ENCODE results near the gene NKAIN4.
"Not testable (repeated sequence)": the region's sequence is repeated elsewhere in the genome, so short reads cannot be mapped to it uniquely, and the experiment has no call there.

NKAIN4 gene

DNA sequence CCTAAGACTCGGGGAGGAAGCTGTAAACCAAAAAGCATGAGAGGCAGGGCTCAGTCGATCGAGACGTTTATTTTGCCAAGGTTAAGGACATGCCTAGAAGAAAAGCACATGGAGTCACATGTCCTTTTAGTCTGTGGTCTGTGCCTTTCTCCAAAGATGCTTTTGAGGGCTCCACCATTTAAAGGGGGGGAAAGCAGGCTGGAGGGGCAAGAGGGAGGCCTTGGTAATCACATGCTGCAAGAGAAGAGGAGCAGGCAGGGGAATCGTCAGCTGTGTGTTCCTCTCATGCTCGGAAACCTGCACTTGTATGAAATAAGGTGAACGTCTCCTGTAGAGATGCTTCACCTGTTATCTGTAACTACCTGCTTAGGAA lies 29.2 kb downstream of the NKAIN4 start:
- TF ChIP-seq FOXP2 (optimal IDR thresholded peaks at IDR 0.05; ENCODE audit: control extremely low read depth, extremely low read length, insufficient read depth) (no peak), EZH2 (IDR thresholded peaks at IDR 0.05) (no peak), POLR2AphosphoS5 (IDR thresholded peaks at IDR 0.05; ENCODE audit: borderline replicate concordance, low read depth, low read length) (no peak)
- H3K4me3 ChIP-seq: no peak overlapping the region
- no peaks in the 10 kb centered on the region for H3K36me3 ChIP-seq (ENCODE audit: insufficient read depth, low read length)
- no peak for DNase-seq (ENCODE audit: low read depth, low spot score)
- H3K9ac ChIP-seq (ENCODE audit: insufficient read length): no peak overlapping the region
- no peak overlapping the region for H3K27ac ChIP-seq
- H3K9me3 ChIP-seq (ENCODE audit: low read depth, low read length): no peaks in the 10 kb centered on the region

DNA sequence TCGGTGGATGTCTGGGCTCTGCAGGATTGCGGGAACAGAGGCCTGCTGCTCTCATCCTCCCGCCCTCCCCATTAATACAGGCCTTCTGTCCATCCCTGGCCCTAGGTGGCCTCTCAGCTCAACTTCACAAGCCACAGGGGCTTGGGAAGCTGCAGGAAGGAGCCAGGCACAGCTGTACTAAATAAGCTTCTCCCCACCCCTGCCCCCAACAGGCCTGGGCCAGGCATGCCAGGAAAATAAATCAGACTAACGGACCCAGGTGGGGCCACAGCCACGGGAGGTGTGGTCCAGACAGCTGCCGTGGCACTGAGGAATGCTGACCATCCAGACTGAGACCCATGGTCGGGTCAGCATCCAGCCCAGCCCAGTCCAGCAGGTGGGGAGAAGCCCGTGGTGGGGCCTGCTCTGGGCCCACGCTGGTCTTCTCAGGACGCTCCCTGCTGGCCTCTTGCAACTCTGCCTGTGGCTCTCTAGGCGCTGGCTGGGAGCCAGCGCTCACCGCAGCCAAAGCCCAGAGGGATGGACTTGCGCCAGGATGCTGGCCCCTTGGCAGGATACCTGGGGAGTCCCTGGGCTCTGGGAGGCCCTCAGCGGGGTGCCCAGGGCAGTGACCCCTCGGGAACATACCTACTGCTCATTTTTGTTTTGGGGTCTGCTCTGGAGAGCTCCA lies 29.7 kb downstream of the NKAIN4 start:
- H3K9me3 ChIP-seq (ENCODE audit: low read depth, low read length): no peaks in the 10 kb centered on the region
- DNase-seq (ENCODE audit: low read depth, low spot score): no peak
- no peak overlapping the region for H3K27ac ChIP-seq
- no peaks in the 10 kb centered on the region for H3K36me3 ChIP-seq (ENCODE audit: insufficient read depth, low read length)
- no peak overlapping the region for H3K9ac ChIP-seq (ENCODE audit: insufficient read length)
- no peak overlapping the region for H3K4me3 ChIP-seq
- TF ChIP-seq FOXP2 (optimal IDR thresholded peaks at IDR 0.05; ENCODE audit: control extremely low read depth, extremely low read length, insufficient read depth) (no peak), POLR2AphosphoS5 (IDR thresholded peaks at IDR 0.05; ENCODE audit: borderline replicate concordance, low read depth, low read length) (no peak), EZH2 (IDR thresholded peaks at IDR 0.05) (no peak)

DNA sequence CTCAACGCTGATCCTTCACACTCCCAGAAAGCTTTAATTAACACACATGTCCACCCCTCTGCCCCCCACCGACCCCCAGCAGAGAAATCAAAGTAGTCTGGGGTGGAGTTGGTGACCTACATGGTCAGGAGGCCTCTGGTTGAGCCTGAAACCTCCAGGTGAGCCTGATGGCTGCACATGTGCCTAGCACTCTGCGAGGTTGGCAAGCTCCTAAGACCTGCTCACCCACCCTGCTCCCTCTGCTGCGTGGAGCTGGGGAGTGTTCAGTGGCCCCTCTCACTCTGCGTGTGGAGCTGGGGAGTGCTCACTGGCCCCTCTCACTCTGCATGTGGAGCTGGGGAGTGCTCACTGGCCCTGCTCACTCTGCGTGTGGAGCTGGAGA lies 30.4 kb downstream of the NKAIN4 start:
- Histone ChIP-seq H3K9me3 (ENCODE audit: low read depth, low read length) (no peaks in the 10 kb centered on the region), H3K36me3 (ENCODE audit: insufficient read depth, low read length) (no peaks in the 10 kb centered on the region), H3K9ac (ENCODE audit: insufficient read length) (no peak overlapping the region), H3K27ac (no peak overlapping the region), H3K4me3 (no peak overlapping the region)
- DNase-seq (ENCODE audit: low read depth, low spot score): no peak
- TF ChIP-seq EZH2 (IDR thresholded peaks at IDR 0.05): no peak
- no peak for TF ChIP-seq POLR2AphosphoS5 (IDR thresholded peaks at IDR 0.05; ENCODE audit: borderline replicate concordance, low read depth, low read length)
- TF ChIP-seq FOXP2 (optimal IDR thresholded peaks at IDR 0.05; ENCODE audit: control extremely low read depth, extremely low read length, insufficient read depth): no peak

GRCh38 chr20:63223121-63223825 lies 31.0 kb downstream of the NKAIN4 start:
- no peak overlapping the region for H3K4me3 ChIP-seq
- H3K9me3 ChIP-seq (ENCODE audit: low read depth, low read length): no peaks in the 10 kb centered on the region
- no peak overlapping the region for H3K9ac ChIP-seq (ENCODE audit: insufficient read length)
- TF ChIP-seq POLR2AphosphoS5 (IDR thresholded peaks at IDR 0.05; ENCODE audit: borderline replicate concordance, low read depth, low read length): no peak
- TF ChIP-seq EZH2 (IDR thresholded peaks at IDR 0.05): no peak
- TF ChIP-seq FOXP2 (optimal IDR thresholded peaks at IDR 0.05; ENCODE audit: control extremely low read depth, extremely low read length, insufficient read depth): no peak
- H3K27ac ChIP-seq: no peak overlapping the region
- peak; percentile 3 for DNase-seq (ENCODE audit: low read depth, low spot score)
- H3K36me3 ChIP-seq (ENCODE audit: insufficient read depth, low read length): no peaks in the 10 kb centered on the region

DNA sequence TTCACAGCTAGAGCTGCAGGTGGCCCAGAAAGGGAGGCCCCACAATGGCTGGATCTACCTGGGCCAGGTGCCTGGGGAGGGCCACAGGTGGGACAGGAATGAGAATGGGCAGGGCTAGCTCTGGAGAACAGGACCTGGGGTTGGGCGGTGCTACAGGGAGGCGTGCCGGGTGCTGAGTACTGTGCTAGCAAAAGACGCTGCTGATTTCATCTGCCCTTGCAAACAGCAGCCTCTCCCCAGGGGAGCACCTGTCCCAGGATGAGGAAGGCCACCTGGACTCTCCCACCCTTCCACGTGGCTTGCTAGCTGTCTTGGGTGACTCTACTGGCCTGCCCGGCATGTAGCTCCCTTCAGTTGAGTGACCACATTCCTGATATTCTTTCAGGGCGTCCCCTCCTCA lies 31.7 kb downstream of the NKAIN4 start:
- TF ChIP-seq FOXP2 (optimal IDR thresholded peaks at IDR 0.05; ENCODE audit: control extremely low read depth, extremely low read length, insufficient read depth) (no peak), EZH2 (IDR thresholded peaks at IDR 0.05) (no peak), POLR2AphosphoS5 (IDR thresholded peaks at IDR 0.05; ENCODE audit: borderline replicate concordance, low read depth, low read length) (no peak)
- Histone ChIP-seq H3K4me3 (no peak overlapping the region), H3K9me3 (ENCODE audit: low read depth, low read length) (no peaks in the 10 kb centered on the region), H3K36me3 (ENCODE audit: insufficient read depth, low read length) (no peaks in the 10 kb centered on the region), H3K27ac (no peak overlapping the region), H3K9ac (ENCODE audit: insufficient read length) (no peak overlapping the region)
- DNase-seq (ENCODE audit: low read depth, low spot score): no peak

GRCh38 chr20:63221400-63222053 lies 32.7 kb downstream of the NKAIN4 start:
- not testable (repeated sequence) for H3K9ac ChIP-seq (ENCODE audit: insufficient read length); H3K4me3 ChIP-seq; H3K36me3 ChIP-seq (ENCODE audit: insufficient read depth, low read length); H3K9me3 ChIP-seq (ENCODE audit: low read depth, low read length); H3K27ac ChIP-seq; DNase-seq (ENCODE audit: low read depth, low spot score)

DNA sequence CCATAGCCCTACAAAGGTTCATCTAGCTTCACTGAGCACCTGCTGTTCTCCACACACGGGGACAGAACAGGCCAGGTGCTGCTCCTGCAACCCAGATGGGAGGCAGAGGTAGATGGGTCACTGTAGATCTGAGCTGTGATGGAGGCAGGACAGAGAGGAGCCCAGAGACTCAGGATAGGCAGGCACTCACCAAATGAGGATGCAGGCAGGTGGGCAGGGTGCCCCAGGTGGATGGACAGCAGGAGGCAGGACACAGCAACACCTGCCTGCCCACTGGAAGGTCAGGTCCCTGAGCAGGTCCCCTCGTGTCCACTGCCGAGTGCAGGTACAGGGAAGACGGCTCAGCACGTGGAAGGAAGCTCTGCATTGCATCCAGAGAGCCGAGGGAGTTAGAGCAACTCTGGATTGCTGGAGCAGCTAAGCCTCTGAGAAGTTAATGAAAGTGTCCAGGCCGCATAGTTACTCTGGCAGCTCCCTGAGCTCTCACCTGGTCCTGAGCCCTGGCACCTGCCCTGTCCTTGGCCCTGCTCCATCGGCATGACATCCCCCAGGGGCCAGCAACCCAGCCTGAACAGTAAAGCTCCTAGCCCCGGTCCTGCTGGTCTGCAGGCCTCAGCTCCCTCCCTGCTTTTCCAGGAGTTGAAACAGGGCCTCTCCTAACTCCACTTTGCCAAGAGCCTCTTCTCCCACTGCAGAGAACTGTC lies 33.4 kb downstream of the NKAIN4 start:
- no peak for DNase-seq (ENCODE audit: low read depth, low spot score)
- H3K9me3 ChIP-seq (ENCODE audit: low read depth, low read length): no peaks in the 10 kb centered on the region
- no peaks in the 10 kb centered on the region for H3K36me3 ChIP-seq (ENCODE audit: insufficient read depth, low read length)
- TF ChIP-seq FOXP2 (optimal IDR thresholded peaks at IDR 0.05; ENCODE audit: control extremely low read depth, extremely low read length, insufficient read depth): no peak
- no peak for TF ChIP-seq EZH2 (IDR thresholded peaks at IDR 0.05)
- TF ChIP-seq POLR2AphosphoS5 (IDR thresholded peaks at IDR 0.05; ENCODE audit: borderline replicate concordance, low read depth, low read length): no peak
- no peak overlapping the region for H3K27ac ChIP-seq
- H3K4me3 ChIP-seq: no peak overlapping the region
- no peak overlapping the region for H3K9ac ChIP-seq (ENCODE audit: insufficient read length)

DNA sequence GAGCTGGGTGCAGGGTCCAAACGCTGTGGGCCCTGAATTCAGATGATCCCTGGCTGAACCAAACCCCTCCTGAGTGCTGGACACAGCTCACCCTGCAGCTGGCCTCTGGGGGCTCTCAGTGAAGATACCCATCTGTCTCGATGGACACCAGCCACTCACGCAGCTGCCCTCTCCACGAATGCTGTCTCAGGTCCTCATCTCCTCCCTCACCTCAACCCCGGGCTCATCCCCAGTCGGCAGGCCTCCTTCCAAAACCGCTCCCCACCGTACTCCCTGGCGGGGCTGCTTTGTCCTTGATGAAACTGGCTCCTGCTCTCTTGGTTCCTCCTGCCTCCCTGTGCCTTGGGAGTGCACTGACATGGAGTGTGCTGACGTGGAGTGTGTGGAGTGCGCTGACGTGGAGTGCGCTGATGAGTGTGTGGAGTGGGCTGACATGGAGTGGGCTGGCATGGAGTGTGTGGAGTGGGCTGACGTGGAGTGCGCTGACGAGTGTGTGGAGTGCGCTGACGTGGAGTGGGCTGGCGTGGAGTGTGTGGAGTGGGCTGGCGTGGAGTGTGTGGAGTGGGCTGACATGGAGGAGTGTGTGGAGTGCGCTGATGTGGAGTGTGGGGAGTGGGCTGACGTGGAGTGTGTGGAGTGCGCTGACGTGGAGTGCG lies 34.3 kb downstream of the NKAIN4 start:
- TF ChIP-seq FOXP2 (optimal IDR thresholded peaks at IDR 0.05; ENCODE audit: control extremely low read depth, extremely low read length, insufficient read depth) (no peak), POLR2AphosphoS5 (IDR thresholded peaks at IDR 0.05; ENCODE audit: borderline replicate concordance, low read depth, low read length) (no peak), EZH2 (IDR thresholded peaks at IDR 0.05) (no peak)
- Histone ChIP-seq H3K4me3 (no peak overlapping the region), H3K27ac (no peak overlapping the region), H3K9ac (ENCODE audit: insufficient read length) (no peak overlapping the region), H3K36me3 (ENCODE audit: insufficient read depth, low read length) (no peaks in the 10 kb centered on the region), H3K9me3 (ENCODE audit: low read depth, low read length) (no peaks in the 10 kb centered on the region)
- no peak for DNase-seq (ENCODE audit: low read depth, low spot score)
